GM19328 (cell line): ENCODE measurements around the gene EPHB2.
"Not testable (repeated sequence)": the region's sequence is repeated elsewhere in the genome, so short reads cannot be mapped to it uniquely, and the experiment has no call there.

Experiments
- ATAC-seq: cut with Tn5 transposase; IDR thresholded peaks from one replicate; pipeline ENCODE4 v1.9.1; 2021; ENCODE audit warnings: mild to moderate bottlenecking, moderate library complexity; ENCODE audit not compliant: unreplicated experiment

EPHB2 gene

DNA sequence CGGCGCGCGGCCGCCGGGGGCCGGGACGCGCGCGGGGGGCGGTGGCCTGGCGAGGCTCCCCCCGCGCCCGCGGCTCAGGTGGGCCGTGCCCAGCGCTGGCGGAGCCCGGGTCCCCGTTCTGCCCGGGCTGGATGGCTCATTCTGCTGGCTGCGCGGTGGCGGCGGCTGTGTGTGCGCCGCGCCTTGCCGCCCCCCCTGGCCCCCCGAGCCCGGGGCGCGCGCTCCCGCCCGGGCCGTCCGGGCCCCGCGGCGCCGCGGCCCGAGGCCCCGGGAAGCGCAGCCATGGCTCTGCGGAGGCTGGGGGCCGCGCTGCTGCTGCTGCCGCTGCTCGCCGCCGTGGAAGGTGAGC is at the start of gene EPHB2:
TSS of gene EPHB2 (plus strand) at position 139 of the 349 bp plus-strand sequence. CDS start at position 283, 144 bp downstream.
- ATAC-seq, result no peak

DNA sequence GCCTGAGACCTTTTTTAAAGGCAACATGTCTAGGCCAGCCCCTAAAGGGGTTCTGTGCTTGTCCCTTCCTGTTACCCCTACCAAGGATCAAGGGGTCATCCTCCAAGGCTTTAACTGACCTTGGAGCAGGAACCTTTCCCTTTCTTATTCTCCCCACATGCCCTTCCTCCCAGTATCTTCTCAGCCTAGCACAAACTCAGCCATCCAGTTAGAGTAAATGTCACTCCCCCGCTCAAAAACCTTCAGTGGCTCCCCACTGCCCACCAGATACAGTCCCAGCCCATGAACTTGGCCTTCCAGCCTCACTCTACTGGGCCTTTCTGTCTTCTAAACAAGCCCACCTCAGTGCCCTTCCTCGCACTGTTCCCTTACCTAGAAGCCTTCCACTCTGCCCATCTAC is 48.8 kb upstream of the EPHB2 start:
- ATAC-seq, result no peak

DNA sequence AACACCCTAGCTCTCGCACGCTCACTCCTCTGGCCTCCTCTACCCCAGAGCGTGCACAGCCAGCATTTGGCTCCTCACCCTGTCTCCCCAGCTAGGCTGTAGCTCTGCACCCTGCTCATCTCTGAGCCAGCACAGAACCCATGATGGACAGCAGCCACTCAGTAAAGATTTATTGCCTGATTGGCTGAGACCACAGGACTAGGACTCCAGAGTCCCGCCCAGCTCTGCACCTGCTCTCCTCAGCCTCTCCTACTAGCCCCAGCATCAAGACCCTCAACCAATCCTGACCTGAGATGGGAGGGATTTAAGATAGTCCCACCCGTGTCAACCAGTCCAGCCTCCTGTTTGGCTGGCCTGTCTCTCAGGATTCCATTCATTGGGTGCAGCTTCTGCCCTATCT is 48.3 kb upstream of the EPHB2 start:
- ATAC-seq, result no peak

DNA sequence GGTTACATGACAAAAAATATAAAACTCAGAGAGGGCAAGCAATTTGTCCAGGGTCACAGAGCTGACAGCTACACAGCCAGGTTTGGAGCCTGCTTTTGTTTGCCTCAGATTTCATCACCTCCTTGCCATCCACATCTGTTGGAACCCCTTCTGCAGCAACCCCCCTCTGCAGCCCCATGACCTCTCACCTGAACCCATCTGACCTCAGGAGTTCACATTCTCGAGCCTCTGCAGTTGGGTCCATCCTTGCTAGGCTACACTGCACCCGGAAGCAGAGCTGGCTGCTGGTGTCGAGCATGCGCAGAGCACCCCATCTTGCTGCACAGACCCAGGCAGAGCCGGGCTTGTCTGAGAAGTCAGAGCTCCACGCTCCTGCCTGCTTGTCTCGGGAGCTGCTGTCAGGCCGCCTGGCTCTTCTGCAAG is 47.6 kb upstream of the EPHB2 start:
- ATAC-seq, result no peak

DNA sequence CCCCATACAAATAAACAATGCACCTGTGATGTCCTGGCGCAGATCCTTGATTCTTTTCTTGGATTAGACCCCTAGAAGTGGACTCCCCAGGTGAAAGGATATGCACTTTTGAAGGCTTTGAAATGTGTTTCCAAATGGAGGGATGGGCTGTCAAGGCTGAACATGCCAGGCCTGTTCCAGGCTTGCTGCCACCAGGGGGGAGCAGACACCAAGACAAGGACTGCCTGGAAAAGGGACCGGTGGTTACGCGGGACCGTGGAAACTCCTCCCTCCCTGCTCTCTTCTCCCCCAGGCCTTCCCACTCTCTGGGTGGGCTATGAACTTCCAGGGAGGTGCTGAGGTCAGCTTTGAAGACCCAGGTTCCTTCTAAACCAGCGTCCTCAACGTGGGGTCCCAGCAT is 44.9 kb upstream of the EPHB2 start:
- ATAC-seq, result no peak

DNA sequence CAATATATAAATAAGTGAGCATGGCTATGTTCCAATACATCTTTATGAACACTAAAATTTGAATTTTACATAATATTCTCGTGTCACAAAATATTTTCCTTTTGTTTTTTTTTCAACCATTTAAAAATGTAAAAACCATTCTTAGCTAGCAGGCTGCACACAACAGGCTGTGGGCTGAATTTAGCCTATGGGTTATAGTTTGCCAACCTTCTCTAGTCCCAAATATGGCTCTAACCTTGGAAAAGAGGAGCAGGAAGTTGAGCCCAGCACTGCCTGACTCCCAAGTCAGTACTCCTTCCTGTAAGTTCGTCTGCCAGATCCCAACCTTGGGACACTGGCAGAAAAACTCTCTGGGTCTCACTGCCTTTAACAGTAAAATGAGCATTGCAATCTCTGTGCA is 44.2 kb upstream of the EPHB2 start:
- no peak for ATAC-seq

DNA sequence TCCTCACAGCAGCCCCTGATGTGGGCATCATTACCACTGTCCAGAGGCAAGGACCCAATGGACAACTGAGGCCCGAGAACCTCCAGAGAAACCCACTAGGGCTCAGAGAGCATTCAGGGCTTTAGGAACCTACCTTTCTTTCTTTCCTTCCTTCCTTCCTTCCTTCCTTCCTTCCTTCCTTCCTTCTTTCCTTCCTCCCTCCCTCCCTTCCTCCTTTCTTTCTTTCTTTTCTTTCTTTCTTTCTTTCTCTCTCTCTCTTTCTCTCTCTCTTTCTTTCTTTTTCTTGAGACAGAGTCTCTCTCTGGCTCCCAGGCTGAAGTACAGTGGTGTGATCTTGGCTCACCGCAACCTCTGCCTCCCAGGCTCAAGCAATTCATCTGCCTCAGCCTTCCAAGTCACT is 41.8 kb upstream of the EPHB2 start:
- ATAC-seq, result not testable (repeated sequence)

DNA sequence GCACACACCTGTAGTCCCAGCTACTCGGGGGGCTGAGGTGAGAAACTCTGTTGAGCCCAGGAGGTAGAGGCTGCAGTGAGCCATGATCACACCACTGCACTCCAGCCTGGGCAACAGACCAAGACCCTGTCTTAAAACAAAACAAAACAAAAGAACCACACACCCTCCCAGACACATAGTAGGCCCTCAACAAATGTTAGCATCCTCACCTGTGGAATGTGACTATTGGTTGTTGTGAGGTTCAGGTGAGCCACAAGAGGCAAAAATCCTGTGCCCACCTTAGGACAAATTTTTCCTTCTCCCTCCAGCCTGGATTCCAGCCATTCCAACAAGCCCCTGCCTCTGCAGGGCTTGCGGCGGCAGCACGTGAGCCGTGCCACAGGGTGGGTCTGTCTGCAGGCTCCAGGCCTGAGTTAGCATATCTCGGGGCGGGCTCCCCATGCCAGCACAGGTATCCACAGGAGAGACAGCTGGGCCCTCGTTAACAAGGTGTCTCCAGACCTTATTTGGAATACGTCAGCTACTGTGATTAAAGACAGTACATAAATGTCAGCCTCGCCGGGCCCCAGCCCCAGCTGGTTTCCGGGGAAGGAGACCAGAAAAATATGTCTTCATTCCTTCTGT is 40.2 kb upstream of the EPHB2 start:
- ATAC-seq, result no peak

DNA sequence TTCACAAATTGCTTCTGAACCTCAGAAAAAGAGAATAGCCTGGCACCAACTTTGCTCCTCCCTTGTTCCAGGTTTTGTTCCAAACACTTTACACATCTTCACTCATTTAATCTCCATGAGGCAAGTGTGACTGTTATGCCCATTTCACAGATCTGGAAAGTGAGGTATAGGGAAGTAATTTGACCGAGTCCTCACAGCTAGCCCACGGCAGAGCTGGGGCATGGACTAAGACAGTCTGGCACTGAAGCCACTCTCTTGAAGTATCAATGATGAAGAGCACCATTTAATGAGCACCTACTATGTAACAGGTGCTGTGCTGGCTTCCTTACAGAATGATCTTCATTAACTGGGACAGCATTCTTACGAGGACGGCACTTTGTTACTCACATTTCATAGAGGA is 38.6 kb upstream of the EPHB2 start:
- no peak for ATAC-seq

DNA sequence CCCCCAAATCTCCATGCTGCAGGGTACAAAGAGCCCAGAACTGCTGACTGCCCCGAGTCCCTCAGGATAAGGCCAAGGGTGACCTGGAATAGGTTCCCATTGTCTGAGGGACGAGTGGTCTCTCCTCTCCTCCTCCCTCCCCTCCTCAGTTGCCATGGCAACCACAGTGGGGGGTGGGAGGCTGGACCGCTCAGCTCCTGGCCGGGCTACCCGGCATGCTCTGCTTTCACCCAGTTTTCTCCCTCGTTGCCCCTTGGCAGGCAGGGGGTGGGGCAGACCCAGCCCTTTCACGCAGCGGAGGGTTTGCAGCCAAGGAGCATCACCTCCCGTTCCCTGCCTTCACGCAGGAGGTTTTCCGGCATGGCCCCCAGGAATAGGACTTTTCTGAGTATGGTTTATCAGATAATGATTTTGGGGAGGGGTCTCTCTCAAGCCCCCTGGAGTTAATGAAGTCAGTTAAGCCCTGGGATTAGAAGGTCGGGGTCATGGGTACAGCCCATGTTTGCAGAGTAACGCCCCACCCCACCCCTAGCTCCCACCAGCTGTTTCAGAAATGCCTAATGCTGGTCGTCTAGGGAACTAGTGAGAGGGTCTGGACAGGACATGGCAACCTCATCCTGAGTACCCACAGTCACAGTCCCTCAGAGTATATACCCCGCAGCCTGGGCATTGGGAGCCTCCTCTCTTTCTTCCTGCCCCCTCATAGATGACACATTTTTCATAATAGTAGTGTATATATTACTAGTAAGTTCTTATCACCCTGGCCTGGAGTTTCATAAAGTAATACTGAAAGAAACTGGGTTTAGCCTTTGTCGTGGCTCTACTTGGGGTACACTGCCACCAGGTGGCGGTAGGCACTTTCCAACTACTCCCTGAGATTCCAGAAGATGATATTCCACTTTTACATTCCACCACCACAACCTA is 36.9 kb upstream of the EPHB2 start:
- ATAC-seq, result no peak

DNA sequence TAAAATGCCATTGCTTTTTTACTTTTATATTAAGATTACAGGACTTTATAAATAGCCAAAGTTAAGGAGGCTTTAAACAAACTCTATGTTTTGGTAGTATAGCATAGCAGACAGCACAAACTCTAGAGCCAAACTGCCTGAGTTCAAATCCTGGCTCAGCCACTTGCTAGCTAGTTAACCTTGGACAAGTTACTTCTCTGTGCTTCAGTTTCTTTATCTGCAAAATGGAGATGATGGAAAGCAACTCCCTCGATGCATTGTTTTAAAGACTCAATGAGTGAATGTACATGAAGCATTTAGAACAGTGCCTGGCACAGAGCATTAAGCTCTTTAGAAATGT is 36.3 kb upstream of the EPHB2 start:
- ATAC-seq, result no peak

DNA sequence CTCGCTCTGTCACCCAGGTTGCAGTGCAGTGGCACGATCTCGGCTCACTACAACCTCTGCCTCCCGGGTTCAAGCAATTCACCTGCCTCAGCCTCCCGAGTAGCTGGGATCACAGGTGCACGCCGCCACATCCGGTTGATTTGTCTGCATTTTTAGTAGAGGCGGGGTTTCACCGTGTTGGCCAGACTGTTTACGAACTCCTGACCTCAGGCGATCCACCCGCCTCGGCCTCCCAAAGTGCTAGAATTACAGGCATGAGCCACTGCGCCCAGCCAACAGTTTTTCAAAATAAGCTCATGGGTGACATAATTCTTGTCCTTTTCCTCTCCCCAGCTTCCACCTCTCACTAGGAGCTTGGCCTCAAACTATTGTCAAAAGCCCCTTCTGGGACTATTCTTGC is 34.5 kb upstream of the EPHB2 start:
- not testable (repeated sequence) for ATAC-seq

DNA sequence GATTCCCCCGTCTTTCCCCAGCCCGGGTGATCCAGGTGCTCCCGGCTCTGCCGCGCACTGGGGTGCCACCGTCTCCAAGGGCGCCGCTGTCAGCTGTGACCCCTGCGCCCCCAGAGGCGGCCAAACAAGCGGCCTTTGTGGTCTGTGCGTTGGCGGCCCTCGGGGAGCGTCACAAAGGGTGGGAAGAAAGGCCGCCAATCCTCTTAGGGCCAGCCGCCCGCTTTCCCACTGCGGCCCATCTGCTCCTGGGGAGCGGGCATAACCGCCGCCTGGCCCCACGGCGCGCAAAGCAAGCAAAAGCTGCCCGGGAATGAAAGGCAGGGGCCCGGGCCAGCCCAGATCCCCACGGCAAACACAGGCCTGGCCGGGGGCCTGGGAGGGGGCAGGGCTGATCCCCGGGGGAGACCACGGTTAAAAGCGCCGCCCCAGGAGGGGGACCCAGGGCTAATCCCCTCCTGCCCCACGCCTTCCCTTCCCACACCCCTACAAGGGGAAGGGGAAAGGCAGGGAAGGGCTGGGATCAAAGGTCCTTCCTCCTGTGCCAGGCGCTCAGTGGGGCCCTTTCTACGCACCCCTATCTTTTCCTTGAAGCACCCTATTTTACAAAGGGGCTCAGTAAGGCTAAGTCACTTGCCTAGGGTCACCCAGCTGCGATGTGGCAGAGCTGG is 33.6 kb upstream of the EPHB2 start:
- no peak for ATAC-seq

DNA sequence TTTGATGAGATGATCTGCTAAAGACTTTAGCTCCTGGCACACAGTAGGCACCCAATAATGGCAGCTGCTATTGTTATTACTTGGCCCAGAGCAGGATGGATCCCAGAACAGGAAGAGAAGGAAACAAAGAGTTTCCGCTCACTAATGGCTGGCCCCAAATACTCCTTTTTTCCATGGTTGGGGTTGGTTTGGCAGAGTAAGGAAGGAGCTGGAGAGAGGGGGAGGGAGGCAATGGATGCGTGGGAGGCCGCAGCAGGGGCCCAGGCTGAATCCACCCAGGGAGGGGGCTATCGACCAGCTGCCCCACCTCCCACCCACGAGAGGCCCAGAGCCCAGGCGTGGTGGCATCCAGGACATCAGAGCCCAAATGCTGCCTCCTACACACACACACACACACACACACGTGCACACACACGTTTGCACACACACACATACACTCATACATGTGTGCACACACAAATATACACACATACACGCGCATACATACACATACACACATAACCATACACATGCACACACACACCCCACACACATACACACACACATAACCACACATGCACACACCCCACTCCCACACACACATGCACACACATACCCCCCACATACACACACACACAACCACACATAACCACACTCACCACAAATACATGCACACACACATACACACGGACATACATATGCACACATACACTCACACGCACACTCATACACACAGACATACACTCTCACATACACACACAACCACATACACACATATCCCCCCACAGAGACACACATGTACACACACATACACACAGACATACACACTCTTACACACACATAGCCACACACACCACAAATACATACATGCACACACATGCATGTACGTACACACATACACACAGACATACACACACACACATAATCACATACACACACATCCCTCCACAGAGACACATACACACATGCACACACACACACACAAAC is 32.4 kb upstream of the EPHB2 start:
- no peak for ATAC-seq

DNA sequence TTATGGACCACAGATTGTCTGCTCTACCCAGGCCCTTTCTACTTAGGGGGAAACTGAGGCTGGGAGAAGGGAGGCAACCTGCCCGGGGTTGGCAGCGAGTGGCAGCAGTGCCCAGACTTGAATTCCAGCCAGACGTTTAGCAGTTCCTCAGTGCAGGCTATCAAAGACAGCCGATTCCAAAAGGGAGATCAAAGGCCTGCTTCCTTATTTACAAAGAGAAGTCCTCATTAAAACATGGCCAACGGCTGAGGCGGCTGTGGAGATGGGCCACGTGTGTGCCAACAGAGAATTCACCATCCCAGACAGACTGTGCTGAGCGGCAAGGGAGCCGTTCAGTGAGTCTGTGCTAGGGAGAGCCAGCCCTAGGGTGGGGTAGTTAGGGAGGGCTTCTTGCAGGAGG is 29.9 kb upstream of the EPHB2 start:
- no peak for ATAC-seq

DNA sequence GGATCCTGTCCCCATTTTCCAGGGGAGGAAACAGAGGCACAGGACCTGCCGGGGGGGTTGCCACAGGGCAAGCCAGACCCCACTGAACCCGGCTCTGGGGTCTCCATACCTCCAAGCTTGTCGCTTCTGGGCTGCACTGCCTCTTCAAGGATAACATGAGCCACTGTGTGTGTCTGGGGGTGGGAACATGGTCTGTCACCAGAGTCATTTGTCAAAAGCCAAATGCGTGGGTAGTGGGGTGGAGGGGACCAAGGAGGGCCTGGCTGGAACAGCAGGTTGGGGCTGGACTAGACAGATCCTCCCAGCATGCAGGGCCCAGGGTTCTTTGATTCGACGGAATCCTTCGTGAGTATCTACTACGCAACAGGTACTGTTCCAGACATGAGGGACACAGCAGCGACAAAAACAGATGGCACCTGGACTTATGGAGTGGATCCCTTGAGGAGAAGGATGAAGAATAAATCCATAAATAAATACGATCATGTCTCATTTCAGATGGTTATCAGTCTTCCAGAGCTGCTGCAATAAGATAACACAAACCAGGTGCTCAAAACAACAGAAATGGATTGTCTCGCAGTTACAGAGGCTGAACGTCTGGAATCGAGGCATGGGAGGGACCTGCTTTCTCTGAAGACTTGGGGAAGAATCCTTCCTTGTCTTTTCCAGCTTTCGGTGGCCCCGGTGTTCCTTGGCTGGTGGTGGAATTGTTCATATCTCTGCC is 28.9 kb upstream of the EPHB2 start:
- no peak for ATAC-seq

DNA sequence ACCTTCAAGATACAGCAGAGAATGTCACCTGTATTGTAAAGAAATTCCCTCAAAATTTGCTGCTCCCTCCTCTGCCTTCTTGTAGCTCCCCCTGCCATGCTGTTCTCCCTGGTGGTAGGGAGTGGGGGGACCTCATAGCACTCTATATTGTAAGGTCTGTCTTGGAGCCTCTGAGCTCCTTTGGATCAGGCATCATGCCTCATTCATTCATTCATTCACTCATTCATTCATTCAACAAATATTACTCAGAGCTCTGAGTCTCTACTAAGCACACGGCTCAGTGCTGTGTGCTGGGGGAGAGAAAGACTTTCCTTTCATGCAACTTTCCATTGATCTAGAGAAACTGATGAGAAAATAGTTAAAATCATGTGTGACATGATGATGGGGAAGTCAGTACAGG is 27.1 kb upstream of the EPHB2 start:
- ATAC-seq, result no peak

DNA sequence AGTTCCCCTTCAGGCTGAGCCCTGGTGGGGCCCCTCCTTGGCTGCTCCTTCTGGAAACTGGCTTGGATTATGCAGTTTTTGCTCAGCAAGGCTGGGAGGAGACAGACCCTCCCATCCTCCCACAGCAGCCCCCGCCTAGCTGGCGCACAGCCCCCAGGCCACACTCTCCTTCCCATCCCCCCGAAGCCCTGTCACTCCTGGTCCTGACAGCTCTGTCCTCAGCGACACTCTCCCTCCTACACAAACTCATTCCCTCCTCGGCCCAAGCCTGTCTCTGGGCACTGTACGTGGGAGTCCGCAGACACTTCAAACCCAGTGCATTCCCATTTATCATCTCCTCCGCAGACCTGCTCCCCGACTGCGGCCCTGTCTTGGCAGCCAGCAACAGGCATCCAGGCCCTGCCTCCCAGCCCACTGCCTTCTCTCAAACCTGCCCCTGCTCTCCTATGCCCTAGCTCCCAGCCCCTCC is 25.0 kb upstream of the EPHB2 start:
- ATAC-seq, result no peak

DNA sequence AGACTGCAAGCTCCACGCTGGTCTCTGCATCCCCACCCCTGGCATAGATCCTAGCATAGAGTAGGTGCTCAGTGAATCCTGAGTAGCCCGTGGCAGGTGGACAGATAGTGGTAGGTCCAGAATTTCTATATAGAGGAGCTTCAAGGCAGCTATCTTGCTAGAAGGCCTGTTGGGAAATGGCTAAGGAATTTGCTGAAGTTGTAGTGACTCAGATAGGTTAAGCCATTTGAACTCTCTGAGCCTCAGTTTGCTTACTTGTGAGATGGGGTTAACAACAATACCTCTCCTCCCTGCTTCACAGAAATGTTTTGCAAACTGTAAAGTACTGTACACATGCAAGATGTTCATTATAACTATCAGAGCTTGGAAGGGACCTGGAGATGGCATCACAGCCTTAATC is 23.4 kb upstream of the EPHB2 start:
- no peak for ATAC-seq

DNA sequence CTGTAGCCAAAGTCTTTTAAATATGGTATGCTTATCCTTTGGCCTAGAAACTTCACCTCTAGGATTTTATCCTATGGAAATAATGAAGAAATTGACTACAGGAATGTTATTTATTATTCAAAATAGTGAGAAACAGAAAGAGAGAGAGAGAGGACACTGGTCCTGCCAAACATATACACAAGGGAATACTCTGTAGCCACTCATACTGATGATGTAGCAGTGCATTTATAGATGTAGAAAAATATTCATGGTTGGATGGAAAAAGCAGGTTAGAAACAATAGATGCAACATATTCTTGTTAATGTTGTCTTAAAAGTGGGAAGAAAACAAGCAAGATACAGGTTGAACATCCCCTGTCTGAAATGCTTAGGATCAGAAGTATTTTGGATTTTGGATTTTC is 22.2 kb upstream of the EPHB2 start:
- no peak for ATAC-seq
